22Rv1 (cell line): ENCODE data around the gene SLC50A1.

Experiments
- H3K27ac ChIP-seq: fragments of 450-650 bp; 2 replicates; pipeline ENCODE4 v1.5.1; 2017
- ZFX ChIP-seq: fragments of 450-650 bp; IDR thresholded peaks from 2 replicates; pipeline ENCODE4 v1.6.1; 2017; ENCODE audit warnings: antibody characterized with exemption, borderline replicate concordance
- TF ChIP-seq, protein P1 (sequence below): fragments of 450-650 bp; IDR thresholded peaks from 2 replicates; pipeline ENCODE4 v1.5.1; 2017; ENCODE audit warnings: mild to moderate bottlenecking

SLC50A1 gene, protein sequence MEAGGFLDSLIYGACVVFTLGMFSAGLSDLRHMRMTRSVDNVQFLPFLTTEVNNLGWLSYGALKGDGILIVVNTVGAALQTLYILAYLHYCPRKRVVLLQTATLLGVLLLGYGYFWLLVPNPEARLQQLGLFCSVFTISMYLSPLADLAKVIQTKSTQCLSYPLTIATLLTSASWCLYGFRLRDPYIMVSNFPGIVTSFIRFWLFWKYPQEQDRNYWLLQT

DNA sequence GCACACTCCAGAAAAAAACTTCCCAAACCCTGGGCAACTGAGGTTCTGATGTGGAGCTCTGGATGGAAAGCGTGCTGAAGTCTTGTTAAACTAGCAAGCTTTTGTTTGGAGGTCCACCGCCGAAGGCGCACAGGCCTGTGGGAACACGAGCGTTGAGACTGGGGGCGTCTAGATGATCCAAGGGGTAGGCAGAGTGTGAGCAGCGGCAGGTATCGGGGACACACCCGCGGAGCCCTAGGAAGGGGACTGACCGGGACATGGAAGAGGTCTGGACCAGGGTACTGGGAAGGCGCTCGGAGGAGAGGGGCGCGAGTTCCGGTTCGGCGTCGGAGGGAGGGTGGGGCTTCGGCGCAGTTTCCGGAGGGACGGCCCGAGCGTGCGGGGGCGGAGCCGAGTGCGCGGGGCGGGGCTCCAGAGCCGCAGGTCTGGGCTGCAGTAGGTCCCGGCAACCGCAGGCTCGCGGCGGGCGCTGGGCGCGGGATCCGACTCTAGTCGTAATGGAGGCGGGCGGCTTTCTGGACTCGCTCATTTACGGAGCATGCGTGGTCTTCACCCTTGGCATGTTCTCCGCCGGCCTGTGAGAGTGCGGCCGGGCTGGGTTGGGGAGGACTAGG, at the start of gene SLC50A1:
Gene SLC50A1, plus strand, starts transcription at position 438 of the 614 bp plus-strand sequence. Its CDS starts 60 bp downstream, at position 498.
- TF ChIP-seq ZFX: no peak
- TF ChIP-seq, protein P1, sequence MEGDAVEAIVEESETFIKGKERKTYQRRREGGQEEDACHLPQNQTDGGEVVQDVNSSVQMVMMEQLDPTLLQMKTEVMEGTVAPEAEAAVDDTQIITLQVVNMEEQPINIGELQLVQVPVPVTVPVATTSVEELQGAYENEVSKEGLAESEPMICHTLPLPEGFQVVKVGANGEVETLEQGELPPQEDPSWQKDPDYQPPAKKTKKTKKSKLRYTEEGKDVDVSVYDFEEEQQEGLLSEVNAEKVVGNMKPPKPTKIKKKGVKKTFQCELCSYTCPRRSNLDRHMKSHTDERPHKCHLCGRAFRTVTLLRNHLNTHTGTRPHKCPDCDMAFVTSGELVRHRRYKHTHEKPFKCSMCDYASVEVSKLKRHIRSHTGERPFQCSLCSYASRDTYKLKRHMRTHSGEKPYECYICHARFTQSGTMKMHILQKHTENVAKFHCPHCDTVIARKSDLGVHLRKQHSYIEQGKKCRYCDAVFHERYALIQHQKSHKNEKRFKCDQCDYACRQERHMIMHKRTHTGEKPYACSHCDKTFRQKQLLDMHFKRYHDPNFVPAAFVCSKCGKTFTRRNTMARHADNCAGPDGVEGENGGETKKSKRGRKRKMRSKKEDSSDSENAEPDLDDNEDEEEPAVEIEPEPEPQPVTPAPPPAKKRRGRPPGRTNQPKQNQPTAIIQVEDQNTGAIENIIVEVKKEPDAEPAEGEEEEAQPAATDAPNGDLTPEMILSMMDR: peak; percentile 35; the same call in 1 of the 2 replicates
- peak within 1 kb of the TSS; percentile 99 for H3K27ac ChIP-seq

DNA sequence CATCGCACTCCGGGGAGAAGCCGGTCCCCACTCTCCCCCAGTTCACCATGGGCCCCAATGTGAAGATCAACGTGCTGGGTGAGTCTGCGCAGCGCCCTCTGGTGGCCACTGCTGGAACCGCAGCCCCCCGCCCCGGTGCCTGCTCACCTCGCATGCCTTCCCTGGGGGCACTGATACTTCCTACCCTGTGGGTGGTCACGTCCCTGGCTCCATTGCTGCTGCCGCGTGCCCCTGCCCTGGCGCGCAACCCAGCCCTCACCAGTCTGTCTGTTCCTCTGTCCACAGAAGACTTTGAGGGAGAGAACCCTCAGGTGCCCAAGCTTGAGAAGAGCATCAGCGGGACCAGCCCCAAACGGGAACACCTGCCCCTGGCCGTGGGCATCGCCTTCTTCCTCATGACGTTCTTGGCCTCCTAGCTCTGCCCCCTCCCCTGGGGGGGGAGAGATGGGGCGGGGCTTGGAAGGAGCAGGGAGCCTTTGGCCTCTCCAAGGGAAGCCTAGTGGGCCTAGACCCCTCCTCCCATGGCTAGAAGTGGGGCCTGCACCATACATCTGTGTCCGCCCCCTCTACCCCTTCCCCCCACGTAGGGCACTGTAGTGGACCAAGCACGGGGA, 49.4 kb upstream of the SLC50A1 start:
- peak overlapping the region; percentile 98 for H3K27ac ChIP-seq
- no peak for TF ChIP-seq ZFX
- TF ChIP-seq, protein P1: peak; percentile 100

DNA sequence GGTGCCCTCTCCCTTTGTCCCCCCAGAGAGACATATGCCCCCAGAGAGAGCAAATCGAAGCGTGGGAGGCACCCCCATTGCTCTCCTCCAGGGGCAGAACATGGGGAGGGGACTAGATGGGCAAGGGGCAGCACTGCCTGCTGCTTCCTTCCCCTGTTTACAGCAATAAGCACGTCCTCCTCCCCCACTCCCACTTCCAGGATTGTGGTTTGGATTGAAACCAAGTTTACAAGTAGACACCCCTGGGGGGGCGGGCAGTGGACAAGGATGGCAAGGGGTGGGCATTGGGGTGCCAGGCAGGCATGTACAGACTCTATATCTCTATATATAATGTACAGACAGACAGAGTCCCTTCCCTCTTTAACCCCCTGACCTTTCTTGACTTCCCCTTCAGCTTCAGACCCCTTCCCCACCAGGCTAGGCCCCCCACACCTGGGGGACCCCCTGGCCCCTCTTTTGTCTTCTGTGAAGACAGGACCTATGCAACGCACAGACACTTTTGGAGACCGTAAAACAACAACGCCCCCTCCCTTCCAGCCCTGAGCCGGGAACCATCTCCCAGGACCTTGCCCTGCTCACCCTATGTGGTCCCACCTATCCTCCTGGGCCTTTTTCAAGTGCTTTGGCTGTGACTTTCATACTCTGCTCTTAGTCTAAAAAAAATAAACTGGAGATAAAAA, 48.7 kb upstream of the SLC50A1 start:
- H3K27ac ChIP-seq: no peak overlapping the region
- no peak for TF ChIP-seq ZFX
- TF ChIP-seq, protein P1: no peak

DNA sequence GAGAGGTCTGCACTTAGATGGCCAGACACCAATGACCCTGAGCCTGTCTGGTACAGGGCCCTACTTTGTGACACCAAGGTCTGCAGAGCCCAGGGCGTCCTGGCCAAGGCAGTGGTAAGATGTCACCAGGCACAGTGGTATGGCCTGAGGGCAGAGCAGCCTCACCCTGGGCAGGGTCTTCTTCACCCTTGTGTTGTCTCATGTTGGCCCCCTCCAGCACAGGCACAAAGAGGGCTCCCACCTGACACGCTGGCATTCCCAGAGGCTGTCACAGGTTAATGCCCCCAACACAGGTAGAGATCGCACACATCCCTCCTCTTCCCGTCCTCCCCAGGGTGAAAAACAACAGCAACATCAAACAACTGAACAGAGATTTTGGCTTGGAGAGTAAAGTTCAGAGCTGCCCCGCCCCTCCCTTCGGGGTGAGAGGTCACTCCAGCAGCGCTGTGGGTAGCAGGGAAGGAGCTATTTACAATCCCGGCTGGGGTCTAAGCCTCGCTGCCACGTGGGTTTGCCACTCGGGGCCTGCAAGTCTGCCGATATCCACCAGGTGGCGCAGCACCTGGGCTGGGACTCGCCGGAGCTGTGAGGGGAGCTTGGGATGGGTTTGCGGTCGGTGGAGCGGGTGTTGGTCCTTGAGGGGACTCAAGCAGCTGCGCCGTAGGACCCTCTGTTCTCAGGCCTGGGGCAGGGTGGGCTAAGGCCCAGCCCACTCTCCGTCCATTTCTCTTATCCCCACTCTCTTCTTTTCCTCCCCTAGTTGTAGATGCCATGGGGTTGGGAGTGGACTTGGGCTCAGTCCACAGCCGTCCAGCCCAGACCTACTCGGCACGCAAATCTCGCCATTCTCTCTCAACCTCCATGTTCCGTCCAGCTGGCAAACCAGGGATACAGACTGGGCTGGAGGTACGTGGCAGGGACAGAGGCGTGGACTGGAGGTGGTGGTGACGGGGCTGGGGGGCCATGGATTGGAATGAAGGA, 44.3 kb upstream of the SLC50A1 start:
- TF ChIP-seq, protein P1: peak; percentile 100
- TF ChIP-seq ZFX: no peak

DNA sequence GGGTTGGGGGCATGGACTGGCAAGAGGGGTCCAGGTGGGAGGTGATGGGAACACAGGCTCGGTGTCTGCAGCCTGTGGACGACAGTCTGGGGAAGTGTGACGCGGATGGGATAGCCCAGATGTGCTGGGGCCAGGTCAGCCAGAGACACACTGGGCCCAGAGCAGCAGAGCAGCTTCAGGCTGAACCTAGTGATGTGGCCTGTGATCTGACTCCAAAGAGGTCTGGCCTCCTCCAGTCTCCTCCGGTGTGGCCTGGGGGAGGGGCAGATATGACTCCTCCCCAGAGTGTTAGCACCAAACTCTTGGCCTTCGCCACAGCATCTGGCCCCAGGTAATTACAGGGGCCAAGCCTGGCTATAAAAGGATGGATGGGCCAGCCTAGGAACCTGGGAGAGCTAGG, 43.5 kb upstream of the SLC50A1 start:
- H3K27ac ChIP-seq: no peak overlapping the region
- TF ChIP-seq, protein P1: no peak

More for the DNA sequence above, 44.3 kb upstream of the SLC50A1 start:
- no peak overlapping the region for H3K27ac ChIP-seq

DNA sequence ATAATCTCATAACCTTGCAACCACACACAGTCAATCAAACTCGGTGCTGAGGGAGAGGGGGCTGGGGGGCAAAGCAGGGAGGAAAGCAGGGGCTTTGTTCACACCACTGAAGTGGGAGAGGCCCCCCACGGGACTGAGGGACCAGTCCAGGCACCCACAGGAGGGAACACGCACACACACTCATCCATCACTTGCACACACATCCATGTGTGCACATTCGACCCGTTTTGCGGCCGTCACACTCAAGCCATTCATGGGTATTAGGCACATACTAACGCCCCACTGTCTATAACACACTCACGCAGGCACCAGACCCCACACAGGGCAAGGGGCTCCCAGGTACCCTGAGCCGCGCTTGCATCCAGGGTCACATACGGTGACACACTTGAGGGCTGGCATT, 43.0 kb upstream of the SLC50A1 start:
- TF ChIP-seq ZFX: no peak
- TF ChIP-seq, protein P1: no peak
- no peak overlapping the region for H3K27ac ChIP-seq
